Stomach (tissue), 4 donors: ENCODE data around the gene CYTH1.

Experiments
- POLR2A ChIP-seq, 4 donors: fragments of 450-650 bp; IDR thresholded peaks; one replicate each; pipeline ENCODE4 v1.6.1; 2016; ENCODE audit warnings: antibody characterized with exemption in 4 of 4, control low read depth in 2 of 4, mild to moderate bottlenecking in 1 of 4, moderate library complexity in 1 of 4
- POLR2AphosphoS5 ChIP-seq, 3 donors: sonication (generic); formaldehyde crosslinking; IDR thresholded peaks; one replicate each; pipeline ENCODE4 v1.6.1; 2016; ENCODE audit warnings: antibody characterized with exemption in 3 of 3
- TF ChIP-seq, protein P1 (sequence below), 7 experiments: fragments of 450-650 bp in 4 of 7; fragments of 200-600 bp in 3 of 7; sonication (generic) in 3 of 7; IDR thresholded peaks; one replicate each; pipeline ENCODE4 v1.5.1; 2016 to 2019; ENCODE audit warnings: antibody characterized with exemption in 7 of 7, control low read depth in 2 of 7, mild to moderate bottlenecking in 1 of 7

DNA sequence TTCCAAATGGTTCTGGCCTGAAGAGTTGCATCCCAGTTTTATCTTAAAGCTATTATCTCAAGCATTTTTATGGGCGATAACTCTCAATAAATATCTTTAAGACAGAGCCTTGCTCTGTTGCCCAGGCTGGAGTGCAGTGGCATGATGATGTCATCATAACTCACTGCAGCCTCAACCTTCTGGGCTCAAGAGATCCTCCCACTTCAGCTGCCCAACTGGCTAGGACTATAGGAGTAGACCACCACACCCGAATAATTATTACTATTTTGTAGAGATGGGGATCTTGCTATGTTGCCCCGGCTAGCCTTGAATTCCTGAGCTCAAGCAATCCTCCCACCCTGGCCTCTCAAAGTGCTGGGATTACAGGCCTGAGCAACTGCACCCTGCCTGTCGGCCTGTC, 26.1 kb upstream of the CYTH1 start:
- TF ChIP-seq, protein P1, sequence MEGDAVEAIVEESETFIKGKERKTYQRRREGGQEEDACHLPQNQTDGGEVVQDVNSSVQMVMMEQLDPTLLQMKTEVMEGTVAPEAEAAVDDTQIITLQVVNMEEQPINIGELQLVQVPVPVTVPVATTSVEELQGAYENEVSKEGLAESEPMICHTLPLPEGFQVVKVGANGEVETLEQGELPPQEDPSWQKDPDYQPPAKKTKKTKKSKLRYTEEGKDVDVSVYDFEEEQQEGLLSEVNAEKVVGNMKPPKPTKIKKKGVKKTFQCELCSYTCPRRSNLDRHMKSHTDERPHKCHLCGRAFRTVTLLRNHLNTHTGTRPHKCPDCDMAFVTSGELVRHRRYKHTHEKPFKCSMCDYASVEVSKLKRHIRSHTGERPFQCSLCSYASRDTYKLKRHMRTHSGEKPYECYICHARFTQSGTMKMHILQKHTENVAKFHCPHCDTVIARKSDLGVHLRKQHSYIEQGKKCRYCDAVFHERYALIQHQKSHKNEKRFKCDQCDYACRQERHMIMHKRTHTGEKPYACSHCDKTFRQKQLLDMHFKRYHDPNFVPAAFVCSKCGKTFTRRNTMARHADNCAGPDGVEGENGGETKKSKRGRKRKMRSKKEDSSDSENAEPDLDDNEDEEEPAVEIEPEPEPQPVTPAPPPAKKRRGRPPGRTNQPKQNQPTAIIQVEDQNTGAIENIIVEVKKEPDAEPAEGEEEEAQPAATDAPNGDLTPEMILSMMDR (IDR thresholded peaks at IDR 0.05): no peak
- TF ChIP-seq POLR2AphosphoS5 (IDR thresholded peaks at IDR 0.05): no peak
- TF ChIP-seq POLR2A (IDR thresholded peaks at IDR 0.05): no peak
